Activated CD8-positive, alpha-beta memory T cell treated with anti-CD3 and anti-CD28 coated beads, Interleukin-2, amount 50 U/mL, for 4 hours (primary cell): ENCODE results near the gene FIGNL2.
"Not testable (repeated sequence)": the region's sequence is repeated elsewhere in the genome, so short reads cannot be mapped to it uniquely, and the experiment has no call there.

Source experiments
- DNase-seq: peaks from one replicate; pipeline ENCODE4 v3.0.0-alpha.2; 2020

The FIGNL2 gene

GRCh38 chr12:51814311-51815088 lies 34.0 kb downstream of the FIGNL2 start:
- DNase-seq, result peak; percentile 70

GRCh38 chr12:51813931-51814310 lies 34.6 kb downstream of the FIGNL2 start:
- DNase-seq, result no peak

- no peak for DNase-seq
These were observed 35.6 kb downstream of the FIGNL2 start for GRCh38 chr12:51812871-51813270.

GRCh38 chr12:51811203-51812202 lies 37.0 kb downstream of the FIGNL2 start:
- no peak for DNase-seq

GRCh38 chr12:51809193-51809592 lies 39.3 kb downstream of the FIGNL2 start:
- DNase-seq, result no peak

- no peak for DNase-seq
These were observed 41.6 kb downstream of the FIGNL2 start for GRCh38 chr12:51806896-51807295.

- DNase-seq, result no peak
These were observed 47.5 kb downstream of the FIGNL2 start for GRCh38 chr12:51801027-51801426.

GRCh38 chr12:51798501-51798900 lies 50.0 kb downstream of the FIGNL2 start:
- DNase-seq, result no peak

- DNase-seq, result not testable (repeated sequence)
These were observed 50.5 kb downstream of the FIGNL2 start for GRCh38 chr12:51798051-51798450.

- DNase-seq, result no peak
These were observed 51.2 kb downstream of the FIGNL2 start for GRCh38 chr12:51797301-51797700.

- no peak for DNase-seq
These were observed 55.3 kb downstream of the FIGNL2 start for GRCh38 chr12:51793201-51793600.

GRCh38 chr12:51792417-51792816 lies 56.1 kb downstream of the FIGNL2 start:
- DNase-seq, result no peak

- no peak for DNase-seq
These were observed 59.6 kb downstream of the FIGNL2 start for GRCh38 chr12:51788876-51789275.

GRCh38 chr12:51785906-51786305 lies 62.6 kb downstream of the FIGNL2 start:
- no peak for DNase-seq

GRCh38 chr12:51784688-51785087 lies 63.8 kb downstream of the FIGNL2 start:
- DNase-seq, result no peak

GRCh38 chr12:51779876-51780275 lies 68.6 kb downstream of the FIGNL2 start:
- no peak for DNase-seq

GRCh38 chr12:51777973-51778372 lies 70.5 kb downstream of the FIGNL2 start:
- DNase-seq, result no peak

- DNase-seq, result no peak
These were observed 71.1 kb downstream of the FIGNL2 start for GRCh38 chr12:51777457-51777856.

GRCh38 chr12:51774933-51775332 lies 73.6 kb downstream of the FIGNL2 start:
- no peak for DNase-seq

GRCh38 chr12:51773145-51773869 lies 75.2 kb downstream of the FIGNL2 start:
- DNase-seq, result no peak

GRCh38 chr12:51771008-51771407 lies 77.5 kb downstream of the FIGNL2 start:
- DNase-seq, result no peak
